ENCODE measurements around the gene CNTF.

CNTF gene

GRCh38 chr11:58622344-58622743, at the start of gene CNTF:
Gene CNTF (plus strand): TSS chr11:58622665. CDS start chr11:58622753, 88 bp downstream.
- no peak for DNase-seq

- peak; percentile 12 for DNase-seq
Measured at GRCh38 chr11:58572906-58573305, 49.6 kb upstream of the CNTF start.

DNA sequence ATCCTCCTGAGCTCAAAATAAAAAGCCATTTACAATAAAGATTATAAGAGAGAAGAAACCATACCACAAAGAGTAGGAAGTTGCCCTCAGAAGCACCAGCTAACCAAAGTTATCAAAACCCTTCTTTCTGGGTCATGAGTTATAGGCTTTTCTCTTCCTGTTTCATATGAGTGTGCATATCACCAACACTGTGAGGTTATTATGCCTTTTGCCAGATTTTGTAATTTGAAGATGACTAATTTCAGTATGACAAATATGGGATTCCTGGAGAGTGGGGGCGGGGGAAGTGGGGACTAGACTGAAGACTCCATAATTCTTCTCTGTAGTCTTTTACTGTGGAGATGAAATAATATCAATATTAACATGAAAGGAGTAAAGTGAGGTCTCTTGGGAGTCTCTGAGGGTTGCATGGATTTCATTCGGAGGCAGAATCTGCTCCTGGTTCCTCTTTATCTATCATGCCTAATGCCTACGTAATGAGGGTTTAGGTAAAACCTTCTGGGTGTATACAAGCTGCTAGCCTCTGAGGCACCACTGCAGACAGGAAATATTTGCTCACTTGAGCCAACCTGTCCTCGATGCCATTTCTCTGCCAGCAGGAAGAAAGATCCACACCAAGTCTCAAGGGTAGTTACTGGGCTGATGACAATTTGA, 48.9 kb upstream of the CNTF start:
- DNase-seq, result peak; percentile 63

GRCh38 chr11:58574881-58575280, 47.6 kb upstream of the CNTF start:
- no peak for DNase-seq

DNA sequence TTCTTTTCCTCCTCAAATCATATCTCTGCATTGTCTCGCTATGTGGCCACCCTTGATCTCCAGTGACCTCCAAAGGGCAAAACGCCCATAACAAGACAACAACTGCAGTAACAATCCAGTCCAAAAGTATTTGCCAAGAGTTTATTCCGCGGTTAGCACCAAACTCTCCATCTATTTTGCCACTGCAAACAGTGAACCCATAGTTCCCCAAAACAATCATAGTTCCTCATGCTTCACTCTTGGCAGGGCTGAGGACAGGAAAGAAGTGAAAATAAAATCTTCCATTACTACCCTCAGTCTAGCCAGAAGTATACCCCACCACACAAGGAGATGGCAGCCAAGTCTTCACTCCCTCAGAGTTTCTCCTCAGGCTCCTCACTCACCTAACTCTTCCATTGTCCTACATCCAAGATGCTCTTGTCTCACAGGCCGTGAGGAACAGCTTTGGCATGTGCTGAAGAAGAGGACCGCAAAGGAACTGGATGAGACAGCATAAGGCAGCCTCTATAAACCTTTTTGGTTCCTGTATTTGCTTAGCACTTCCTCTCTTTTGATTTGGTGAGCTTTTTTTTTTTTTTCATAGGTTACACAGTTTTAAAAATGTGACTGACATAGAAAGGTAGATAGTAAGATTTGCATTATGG, 47.0 kb upstream of the CNTF start, which contains the start of gene LPXN:
TSS of gene LPXN (minus strand) at position 480 of the 644 bp plus-strand sequence. CDS start at position 396, 84 bp downstream.
- DNase-seq, result peak; percentile 73

GRCh38 chr11:58576887-58577471, 45.5 kb upstream of the CNTF start:
- peak; percentile 36 for DNase-seq

DNA sequence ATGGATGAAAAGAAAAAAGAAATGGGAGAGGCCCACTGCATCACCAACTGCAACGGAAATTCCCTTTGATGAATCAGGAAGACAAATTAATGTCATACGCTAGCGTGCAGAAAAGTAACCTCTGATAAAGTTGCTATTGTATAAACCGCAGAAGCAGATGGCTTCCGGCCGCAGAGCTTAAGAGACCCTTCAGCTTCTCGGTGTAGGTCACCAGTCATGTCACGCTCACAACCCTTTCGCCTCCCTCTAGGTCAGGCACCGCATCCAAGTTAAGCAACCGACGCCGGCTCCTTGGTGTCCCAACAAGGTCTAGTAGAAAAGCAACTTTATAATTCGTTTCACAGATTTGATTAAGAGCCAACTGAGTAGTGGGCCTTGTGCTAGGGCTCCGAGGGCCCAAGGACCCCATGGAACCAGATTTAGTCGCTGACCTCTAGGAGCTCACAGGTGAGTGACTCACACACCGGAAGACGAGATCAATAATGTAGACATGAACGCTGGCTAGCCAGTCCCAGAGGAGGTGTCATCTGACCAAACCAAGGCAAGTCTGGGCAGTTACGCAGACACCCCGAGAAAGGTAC, 44.8 kb upstream of the CNTF start:
- DNase-seq, result peak; percentile 88

DNA sequence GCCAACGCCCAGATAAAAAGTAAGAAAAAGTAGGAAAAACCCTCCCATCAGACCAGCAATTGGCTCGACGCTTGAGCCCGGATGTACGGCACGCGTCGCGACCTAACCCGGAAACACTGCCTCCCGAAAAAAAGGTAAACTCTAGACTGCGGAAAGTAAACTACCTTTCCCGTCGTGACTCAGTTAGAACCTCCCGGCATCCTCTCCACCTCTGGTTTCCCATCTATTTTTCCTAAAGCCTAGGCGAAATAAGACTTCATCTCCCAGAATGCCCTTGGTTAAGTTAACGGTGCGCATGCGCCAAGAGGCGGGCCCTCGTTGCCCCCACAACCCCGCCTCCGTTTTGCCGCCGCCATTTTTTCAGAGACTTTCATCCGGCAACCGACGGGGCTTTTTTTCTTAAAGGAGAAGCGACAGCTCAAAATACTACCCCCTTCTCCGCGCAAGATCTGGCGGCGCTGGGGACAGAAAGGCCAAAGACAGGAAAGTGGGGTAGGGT, 44.3 kb upstream of the CNTF start:
- peak; percentile 96 for DNase-seq

- DNase-seq, result peak; percentile 98
Measured at GRCh38 chr11:58578635-58579191, 43.8 kb upstream of the CNTF start, which contains the start of gene ZFP91. Gene ZFP91 (plus strand): TSS chr11:58579063. CDS start chr11:58579282, 219 bp downstream.

DNA sequence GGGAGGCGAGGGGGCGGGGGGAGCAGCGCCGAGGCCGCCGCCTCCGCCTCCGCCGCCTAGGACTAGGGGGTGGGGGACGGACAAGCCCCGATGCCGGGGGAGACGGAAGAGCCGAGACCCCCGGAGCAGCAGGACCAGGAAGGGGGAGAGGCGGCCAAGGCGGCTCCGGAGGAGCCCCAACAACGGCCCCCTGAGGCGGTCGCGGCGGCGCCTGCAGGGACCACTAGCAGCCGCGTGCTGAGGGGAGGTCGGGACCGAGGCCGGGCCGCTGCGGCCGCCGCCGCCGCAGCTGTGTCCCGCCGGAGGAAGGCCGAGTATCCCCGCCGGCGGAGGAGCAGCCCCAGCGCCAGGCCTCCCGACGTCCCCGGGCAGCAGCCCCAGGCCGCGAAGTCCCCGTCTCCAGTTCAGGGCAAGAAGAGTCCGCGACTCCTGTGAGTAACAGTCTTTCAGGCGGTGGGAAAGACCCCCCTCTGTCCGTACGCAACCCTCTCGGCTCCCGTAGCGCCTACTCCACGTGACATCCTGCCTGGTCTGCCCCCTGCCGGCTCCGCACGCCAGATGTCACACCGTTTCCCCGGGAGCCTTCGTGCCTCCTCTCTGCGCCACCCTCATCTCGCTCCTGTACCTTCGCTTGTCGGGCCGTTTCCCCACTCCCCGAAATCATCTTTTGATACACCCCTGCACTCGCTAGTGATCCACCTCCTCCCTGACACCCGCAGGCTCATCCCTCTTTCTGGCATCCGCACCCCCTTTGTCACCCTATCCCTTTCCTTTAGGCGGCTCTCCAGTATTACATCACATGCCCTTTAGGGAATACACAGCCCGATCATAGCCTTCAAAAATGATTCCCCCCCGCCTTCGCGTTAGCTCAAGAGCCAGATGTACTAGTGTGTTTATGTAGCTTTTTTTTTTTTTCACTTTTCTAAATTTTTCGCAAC, 43.0 kb upstream of the CNTF start:
- peak; percentile 93 for DNase-seq

GRCh38 chr11:58580311-58580710, 42.2 kb upstream of the CNTF start:
- DNase-seq, result no peak

DNA sequence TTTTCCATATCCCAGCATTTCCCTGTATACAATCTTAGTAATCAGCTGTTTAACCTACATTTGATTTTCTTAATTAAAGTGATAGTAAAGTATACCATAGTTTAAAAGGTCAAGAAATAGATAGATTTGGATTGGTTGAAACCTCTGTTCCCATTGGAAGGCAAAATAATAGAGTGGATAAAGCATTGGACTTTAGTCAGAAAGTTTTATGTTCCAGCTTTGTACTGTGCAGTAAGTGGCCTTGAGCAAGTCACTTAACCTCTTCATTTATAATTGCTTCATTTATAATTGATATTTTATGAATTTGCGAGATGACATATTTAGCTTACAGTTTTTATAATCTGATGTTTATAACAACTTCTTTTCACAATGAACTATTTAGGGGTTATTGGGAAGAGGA, 40.0 kb upstream of the CNTF start:
- no peak for DNase-seq

GRCh38 chr11:58586998-58587397, 35.5 kb upstream of the CNTF start:
- no peak for DNase-seq

DNA sequence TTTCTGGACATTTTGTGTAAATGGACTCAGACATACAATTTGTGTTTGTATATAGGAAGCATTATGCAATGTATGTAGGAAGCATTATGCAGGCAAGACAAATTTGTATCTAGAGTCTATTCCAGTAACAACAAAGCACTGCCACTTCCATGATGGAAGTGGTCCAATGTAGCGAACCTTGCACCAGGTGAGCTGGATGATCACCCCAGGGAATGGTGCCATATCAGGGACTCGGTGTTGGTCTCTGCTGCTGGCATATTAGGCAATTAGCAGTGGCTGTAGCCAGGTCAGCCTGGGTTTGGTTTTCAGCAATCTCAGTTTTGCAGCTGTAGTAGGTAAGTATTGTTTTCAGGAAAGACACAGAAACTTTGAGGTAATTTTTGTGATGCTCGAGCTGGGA, 30.8 kb upstream of the CNTF start:
- no peak for DNase-seq

DNA sequence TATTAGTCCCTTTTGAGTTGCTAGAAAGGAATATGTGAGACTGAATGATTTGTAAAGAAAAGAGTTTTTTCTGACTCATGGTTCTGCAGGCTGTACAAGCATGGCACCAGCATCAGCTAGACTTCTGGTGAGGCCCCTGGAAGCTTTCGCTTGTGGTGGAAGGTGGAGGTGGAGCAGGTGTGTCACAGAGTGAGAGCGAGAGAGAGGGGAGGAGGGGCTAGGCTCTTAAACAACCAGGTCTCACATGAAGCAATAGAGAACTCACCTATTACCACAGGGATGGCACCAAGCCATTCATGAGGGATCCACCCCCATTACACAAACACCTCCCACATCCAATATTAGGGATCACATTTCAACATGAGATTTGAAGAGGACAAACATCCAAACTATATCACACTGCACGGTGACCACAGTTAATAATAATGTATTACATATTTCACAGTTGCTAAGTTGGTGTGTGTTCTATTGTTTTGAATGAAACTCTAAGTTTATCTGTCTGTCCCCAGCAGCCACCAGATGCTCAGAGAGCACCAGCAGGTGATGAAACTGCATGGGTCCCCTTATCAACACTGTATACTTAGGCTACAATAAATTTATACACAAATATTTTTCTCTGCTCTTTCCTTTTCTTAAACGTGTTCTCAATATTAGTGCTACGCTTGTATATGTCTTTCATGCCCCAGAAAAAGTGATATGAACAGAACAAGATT, 29.5 kb upstream of the CNTF start:
- DNase-seq, result no peak

- DNase-seq, result no peak
Measured at GRCh38 chr11:58594826-58595225, 27.6 kb upstream of the CNTF start.

GRCh38 chr11:58596621-58597020, 25.8 kb upstream of the CNTF start:
- no peak for DNase-seq

DNA sequence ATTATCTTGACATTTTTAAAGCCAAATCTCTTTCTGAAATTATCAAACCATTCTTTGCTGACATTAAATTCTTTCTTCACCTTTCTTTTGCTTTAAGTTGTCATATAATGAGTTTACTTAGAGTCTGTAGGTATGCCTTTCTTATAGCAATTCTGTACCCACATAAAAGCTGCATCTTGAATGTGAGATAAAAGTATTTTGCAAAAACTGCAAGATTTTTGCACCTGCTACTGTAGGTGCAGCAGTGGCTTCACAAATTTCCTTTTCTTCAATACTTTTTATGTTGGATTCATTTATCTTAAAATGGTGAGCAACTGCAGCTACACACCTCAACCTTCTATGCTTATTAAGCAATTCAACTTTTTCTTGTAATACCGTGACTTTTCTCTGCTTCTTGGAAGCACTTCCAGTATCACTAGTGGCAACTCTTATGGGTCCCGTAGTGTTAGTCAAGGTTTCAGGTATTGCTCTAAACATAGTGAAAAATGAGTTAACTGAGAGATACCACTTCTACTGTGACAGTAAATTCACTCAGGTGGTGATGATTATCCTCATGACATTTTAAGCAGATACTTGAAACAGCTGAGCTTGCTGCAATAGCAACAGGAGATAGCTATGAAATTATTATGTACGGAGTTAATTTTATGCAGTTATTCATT, 24.9 kb upstream of the CNTF start:
- DNase-seq, result no peak

- DNase-seq, result no peak
Measured at GRCh38 chr11:58600510-58600909, 22.0 kb upstream of the CNTF start.

GRCh38 chr11:58606930-58607714, 15.3 kb upstream of the CNTF start:
- DNase-seq, result no peak

Measured in CD4-positive, alpha-beta T cell treated with Interleukin-21 for 1 hour (primary cell).